GM21619 (cell line): ENCODE data around the gene NUP214.
"Not testable (repeated sequence)": the region's sequence is repeated elsewhere in the genome, so short reads cannot be mapped to it uniquely, and the experiment has no call there.

Experiments
- ATAC-seq: cut with Tn5 transposase; IDR thresholded peaks from one replicate; pipeline ENCODE4 v1.9.1; 2021; ENCODE audit not compliant: unreplicated experiment

NUP214 gene

GRCh38 chr9:131227959-131228460, 102.6 kb downstream of the NUP214 start:
- no peak for ATAC-seq

- no peak for ATAC-seq
Observed at GRCh38 chr9:131228988-131229387, 103.6 kb downstream of the NUP214 start.

- ATAC-seq, result no peak
Observed at GRCh38 chr9:131233556-131233955, 108.2 kb downstream of the NUP214 start.

GRCh38 chr9:131233995-131234394, 108.6 kb downstream of the NUP214 start:
- ATAC-seq, result no peak

- ATAC-seq, result no peak
Observed at GRCh38 chr9:131234799-131235479, 109.6 kb downstream of the NUP214 start.

GRCh38 chr9:131235480-131235851, 110.1 kb downstream of the NUP214 start:
- no peak for ATAC-seq

GRCh38 chr9:131236161-131236560, 110.8 kb downstream of the NUP214 start:
- ATAC-seq, result no peak

GRCh38 chr9:131236761-131237160, 111.4 kb downstream of the NUP214 start:
- ATAC-seq, result no peak

GRCh38 chr9:131237291-131237690, 111.9 kb downstream of the NUP214 start:
- ATAC-seq, result no peak

- ATAC-seq, result peak; percentile 86
Observed at GRCh38 chr9:131237931-131238401, 112.6 kb downstream of the NUP214 start.

GRCh38 chr9:131238402-131239021, 113.1 kb downstream of the NUP214 start:
- peak; percentile 14 for ATAC-seq

- ATAC-seq, result no peak
Observed at GRCh38 chr9:131239161-131239975, 114.0 kb downstream of the NUP214 start.

- no peak for ATAC-seq
Observed at GRCh38 chr9:131240047-131240921, 114.9 kb downstream of the NUP214 start.

GRCh38 chr9:131244331-131244730, 118.9 kb downstream of the NUP214 start:
- not testable (repeated sequence) for ATAC-seq

GRCh38 chr9:131246618-131247017, 121.2 kb downstream of the NUP214 start:
- ATAC-seq, result no peak

GRCh38 chr9:131252120-131252519, 126.7 kb downstream of the NUP214 start:
- peak; percentile 7 for ATAC-seq

GRCh38 chr9:131253891-131254491, 128.6 kb downstream of the NUP214 start:
- ATAC-seq, result no peak

GRCh38 chr9:131254626-131255025, 129.2 kb downstream of the NUP214 start:
- no peak for ATAC-seq

- no peak for ATAC-seq
Observed at GRCh38 chr9:131255676-131256197, 130.4 kb downstream of the NUP214 start.
